HG03442 (cell line): ENCODE results near the gene CDH13.

Experiments
- ATAC-seq: cut with Tn5 transposase; IDR thresholded peaks from one replicate; pipeline ENCODE4 v1.9.1; 2021; ENCODE audit warnings: mild to moderate bottlenecking, moderate library complexity; ENCODE audit not compliant: unreplicated experiment

CDH13 gene

GRCh38 chr16:82626791-82627261 is at the start of gene CDH13:
Gene CDH13 (plus strand): TSS chr16:82626969.
- ATAC-seq: no peak

GRCh38 chr16:82580298-82580890 is 46.4 kb upstream of the CDH13 start:
- no peak for ATAC-seq

- no peak for ATAC-seq
Measured at GRCh38 chr16:82582975-82583374, 43.8 kb upstream of the CDH13 start.

- no peak for ATAC-seq
Measured at GRCh38 chr16:82583422-82583821, 43.3 kb upstream of the CDH13 start.

- no peak for ATAC-seq
Measured at GRCh38 chr16:82584553-82585152, 42.1 kb upstream of the CDH13 start.

- ATAC-seq: no peak
Measured at GRCh38 chr16:82585675-82586074, 41.1 kb upstream of the CDH13 start.

- ATAC-seq: no peak
Measured at GRCh38 chr16:82586130-82586529, 40.6 kb upstream of the CDH13 start.

GRCh38 chr16:82587289-82587688 is 39.5 kb upstream of the CDH13 start:
- ATAC-seq: no peak

GRCh38 chr16:82589407-82589806 is 37.4 kb upstream of the CDH13 start:
- ATAC-seq: no peak

GRCh38 chr16:82594114-82594513 is 32.7 kb upstream of the CDH13 start:
- ATAC-seq: no peak

GRCh38 chr16:82598771-82599170 is 28.0 kb upstream of the CDH13 start:
- ATAC-seq: no peak

- no peak for ATAC-seq
Measured at GRCh38 chr16:82601989-82602640, 24.7 kb upstream of the CDH13 start.

- ATAC-seq: no peak
Measured at GRCh38 chr16:82603784-82604411, 22.9 kb upstream of the CDH13 start.

GRCh38 chr16:82605076-82605475 is 21.7 kb upstream of the CDH13 start:
- ATAC-seq: no peak

- ATAC-seq: no peak
Measured at GRCh38 chr16:82605863-82606620, 20.7 kb upstream of the CDH13 start.

- no peak for ATAC-seq
Measured at GRCh38 chr16:82609140-82609539, 17.6 kb upstream of the CDH13 start.

- ATAC-seq: no peak
Measured at GRCh38 chr16:82612263-82612662, 14.5 kb upstream of the CDH13 start.

- ATAC-seq: no peak
Measured at GRCh38 chr16:82616356-82616755, 10.4 kb upstream of the CDH13 start.

- ATAC-seq: no peak
Measured at GRCh38 chr16:82621781-82622180, 5.0 kb upstream of the CDH13 start.

- no peak for ATAC-seq
Measured at GRCh38 chr16:82623241-82623640, 3.5 kb upstream of the CDH13 start.
